Glomerular visceral epithelial cell (primary cell): ENCODE results near the gene WDPCP.
"Not testable (repeated sequence)": the region's sequence is repeated elsewhere in the genome, so short reads cannot be mapped to it uniquely, and the experiment has no call there.

Source experiments
- DNase-seq: peaks from one replicate; pipeline ENCODE4 v3.0.0-alpha.2; 2016; ENCODE audit errors: extremely low spot score

WDPCP gene

DNA sequence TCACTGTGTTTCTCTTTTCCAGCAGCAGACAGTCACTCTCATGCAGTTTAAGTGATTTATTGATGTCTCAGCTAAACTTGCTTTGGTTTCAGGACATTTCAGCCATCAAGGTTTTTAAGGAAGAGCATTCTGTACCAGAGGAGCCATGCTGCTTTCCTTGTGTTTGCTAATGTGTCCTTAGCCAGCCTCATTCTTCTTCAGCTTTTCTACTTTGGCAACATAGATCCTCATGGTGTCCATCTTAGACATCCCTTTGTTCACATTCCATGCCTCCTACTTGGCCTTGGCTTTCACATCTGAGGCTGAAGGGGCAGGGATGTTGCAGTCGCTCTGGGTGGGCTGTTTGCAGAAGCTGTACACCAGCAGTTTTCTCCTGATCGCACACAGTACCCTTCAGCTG lies 469.5 kb downstream of the WDPCP start:
- no peak for DNase-seq

DNA sequence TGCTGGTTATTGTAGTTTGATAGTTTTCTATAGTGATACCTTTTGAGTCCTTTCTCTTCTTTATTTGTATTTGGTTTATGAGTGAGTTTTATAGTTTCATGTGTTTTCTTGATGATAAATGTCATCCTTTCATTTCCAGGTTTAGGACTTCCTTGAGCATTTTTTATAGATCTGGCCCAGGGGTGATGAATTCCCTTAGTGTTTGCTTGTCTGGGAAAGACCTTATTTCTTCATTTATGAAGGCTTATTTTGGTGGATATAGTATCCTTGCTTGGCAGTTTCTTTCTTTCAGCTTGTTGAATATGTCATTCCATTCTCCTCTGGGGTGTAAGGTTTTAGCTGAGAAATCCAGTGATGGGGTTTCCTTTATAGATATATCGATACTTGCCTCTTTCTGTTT lies 483.8 kb downstream of the WDPCP start:
- DNase-seq: no peak

DNA sequence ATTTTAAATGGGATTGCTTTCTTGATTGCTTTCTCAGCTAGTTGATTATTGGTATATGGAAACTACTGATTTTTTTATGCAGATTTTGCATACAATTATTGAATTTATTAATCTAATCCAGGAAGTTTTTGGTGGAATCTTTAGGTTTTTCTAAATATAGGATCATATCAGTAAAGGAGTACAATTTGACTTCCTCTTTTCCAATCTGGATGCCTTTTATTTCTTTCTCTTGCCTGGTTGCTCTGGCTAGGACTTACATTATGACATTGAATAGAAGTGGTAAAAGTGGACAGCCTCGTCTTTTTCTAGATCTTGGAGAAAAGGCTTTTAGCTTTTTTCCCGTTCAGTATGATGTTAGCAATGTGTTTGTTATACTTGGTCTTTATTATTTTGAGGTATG lies 486.3 kb downstream of the WDPCP start:
- no peak for DNase-seq

DNA sequence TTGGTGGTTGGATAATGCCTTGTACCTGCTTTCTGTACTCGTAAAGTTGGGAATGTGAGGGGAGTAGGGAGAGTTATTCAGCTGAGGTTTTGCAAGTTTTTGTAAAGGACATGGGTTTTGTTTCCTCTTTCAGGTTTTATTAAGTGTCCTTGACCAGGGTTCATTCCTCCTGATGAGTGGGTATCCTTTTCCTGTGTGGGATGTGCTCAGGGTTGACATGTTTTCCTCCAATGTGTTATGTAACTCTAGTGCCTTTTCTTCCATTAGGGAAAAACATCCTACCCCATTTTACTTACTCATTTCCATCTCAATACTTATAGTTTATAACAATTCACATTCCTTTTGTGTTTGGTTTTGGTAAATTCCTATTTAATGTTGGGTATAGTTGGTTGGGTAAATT lies 489.2 kb downstream of the WDPCP start:
- no peak for DNase-seq

DNA sequence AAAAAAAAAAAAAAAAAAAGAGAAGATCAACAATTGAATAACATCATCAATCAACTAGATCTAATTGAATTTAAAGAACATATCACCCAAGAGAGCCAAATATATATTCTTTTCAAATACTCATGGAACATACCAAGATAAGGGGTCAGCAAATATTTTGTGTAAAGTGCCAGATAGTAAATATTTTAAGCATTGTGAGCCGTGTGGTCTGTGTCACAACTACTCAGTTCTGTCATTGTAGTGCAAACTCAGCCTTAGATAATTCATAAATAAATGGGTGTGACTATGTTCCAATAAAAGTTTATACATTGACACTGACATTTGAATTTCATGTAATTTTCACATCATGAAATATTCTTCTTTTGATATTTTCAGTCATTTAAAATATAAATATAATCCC lies 491.8 kb downstream of the WDPCP start:
- DNase-seq: no peak

DNA sequence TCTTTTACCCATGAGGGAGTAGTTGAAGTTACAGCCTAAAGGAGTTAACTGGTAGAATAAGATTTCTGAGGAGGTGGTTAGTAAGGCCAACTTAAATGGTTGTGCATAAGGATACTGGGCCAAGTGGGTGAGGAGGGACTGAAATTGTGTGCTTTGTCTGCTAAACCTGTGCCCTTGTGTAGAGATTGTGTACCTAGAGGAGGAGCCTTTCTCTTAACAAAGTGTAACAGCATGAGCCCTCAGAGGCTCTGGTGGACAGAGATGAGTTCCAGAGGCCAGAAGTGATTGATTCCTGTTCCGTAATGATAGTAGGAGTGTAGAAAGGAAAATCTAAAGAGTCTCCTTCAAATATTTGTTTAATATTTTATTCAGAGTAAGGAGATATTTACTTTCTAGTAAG lies 494.8 kb downstream of the WDPCP start:
- DNase-seq: no peak

DNA sequence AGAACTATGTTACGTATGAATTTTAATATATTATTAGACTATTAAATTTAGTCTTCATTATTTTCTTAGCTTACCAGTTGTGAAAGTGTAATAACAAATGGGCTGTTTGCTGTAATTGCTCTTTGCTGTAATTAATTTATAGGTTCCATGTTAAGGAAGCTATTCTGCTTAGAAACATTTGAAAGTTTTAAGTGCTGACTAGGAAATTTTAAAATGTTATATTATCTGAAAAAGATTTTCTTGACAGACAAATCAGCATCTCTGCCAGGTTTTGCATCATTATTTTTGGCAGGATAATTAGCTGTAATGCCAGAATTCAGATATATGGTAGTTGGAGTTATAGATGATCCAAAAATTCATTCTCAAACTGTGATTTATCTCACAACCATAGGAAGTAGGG lies 495.4 kb downstream of the WDPCP start:
- no peak for DNase-seq

DNA sequence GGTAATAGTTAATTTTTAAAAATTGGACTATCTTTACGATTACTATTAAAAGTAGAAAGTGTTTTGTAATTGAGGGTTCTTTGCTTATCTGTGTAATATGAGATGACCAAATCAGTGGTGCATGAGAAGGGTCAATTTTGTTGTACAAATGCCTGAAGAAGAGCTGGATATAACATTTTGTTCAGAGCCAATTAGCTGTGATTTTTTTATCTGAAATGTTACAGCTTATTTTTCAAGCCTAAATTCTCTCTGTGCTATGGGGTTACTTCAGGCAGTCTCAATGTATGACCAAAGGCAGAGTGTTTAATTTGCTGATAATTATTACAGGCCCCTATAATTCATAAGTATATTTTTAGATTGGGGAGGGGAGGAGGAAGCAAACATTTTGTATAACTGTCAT lies 495.9 kb downstream of the WDPCP start:
- no peak for DNase-seq

DNA sequence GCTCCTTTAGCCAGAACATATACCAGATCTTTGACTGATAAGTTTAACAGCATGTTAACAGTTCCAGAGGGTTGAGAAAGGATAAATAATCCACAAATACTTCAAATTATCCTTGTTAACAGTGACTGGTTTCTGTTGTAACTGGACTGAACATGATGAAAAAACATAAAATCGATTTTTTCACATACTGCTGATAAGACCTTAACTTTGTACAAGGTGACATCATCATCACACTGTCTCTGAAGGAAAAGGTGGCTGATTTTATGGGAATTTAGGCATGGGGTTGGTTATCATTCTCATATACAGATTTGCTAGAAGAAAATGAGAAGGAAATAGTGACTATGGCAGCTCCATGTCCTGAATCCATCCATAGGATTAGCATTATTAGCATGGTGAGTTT lies 501.6 kb downstream of the WDPCP start:
- no peak for DNase-seq

DNA sequence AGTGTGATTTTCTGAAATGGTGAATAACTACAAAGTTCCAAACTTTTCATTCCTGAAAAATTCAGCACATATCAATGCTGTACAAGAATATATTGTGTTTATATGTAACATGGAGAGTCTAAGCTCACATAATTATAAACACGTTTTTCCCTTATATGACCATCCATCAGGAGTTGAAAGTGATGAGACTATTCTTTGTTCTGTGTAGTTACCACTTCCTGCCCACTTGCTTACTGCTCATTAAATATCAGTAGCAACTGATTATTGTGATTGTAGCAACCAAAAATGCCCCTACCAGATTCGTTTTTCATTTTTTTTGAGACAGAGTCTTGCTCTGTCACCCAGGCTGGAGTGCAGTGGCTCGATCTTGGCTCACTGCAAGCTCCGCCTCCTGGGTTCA lies 506.9 kb downstream of the WDPCP start:
- DNase-seq: no peak

DNA sequence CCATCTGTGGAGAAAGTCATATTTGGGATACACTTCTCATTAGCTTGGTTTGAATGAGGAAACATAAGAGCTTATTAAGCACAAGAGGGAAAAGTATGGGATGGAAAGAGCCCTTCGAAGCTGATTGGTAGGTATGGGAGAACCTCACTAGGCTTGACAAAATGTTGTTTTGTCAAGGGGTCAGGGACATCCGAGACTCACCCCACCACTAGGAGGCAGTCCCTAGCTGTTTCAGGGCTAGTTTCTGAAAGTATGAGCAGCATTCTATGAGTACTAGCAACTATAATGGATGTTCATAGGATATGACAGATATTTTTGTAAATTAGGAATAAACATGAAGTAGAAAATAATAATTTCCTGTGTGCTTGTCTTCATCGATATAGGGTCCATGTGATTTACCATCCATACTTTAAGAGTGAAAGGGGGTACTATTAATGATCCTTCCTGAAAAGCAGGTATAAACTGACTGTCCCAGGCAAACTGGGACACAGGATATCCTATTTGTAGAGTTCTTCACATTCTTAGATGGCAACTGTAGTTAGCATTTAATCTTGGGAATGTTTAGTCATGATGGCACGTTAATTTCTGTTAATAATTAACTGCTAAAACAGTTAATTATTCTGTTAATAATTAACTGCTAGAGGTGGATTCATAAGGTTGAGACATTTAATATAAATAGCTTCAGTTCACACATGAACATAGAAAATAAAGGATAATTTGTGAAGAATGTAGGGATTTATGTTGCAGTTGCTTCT lies 509.2 kb downstream of the WDPCP start:
- peak; percentile 14 for DNase-seq

DNA sequence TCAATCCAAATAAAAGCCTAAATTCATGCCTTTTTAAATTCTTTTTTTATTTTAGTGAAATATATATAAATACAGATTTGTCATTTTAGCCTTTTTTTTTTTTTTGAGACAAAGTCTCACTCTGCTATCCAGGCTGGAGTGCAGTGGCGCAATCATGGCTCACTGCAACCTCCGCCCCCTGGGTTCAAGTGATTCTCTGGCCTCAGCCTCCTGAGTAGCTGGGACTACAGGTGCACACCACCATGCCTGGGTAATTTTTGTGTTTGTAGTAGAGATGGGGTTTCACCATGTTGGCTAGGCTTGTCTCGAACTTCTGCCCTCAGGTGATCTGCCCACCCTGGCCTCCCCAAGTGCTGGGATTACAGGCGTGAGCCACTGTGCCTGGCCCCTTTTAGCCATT lies 513.9 kb downstream of the WDPCP start:
- not testable (repeated sequence) for DNase-seq

DNA sequence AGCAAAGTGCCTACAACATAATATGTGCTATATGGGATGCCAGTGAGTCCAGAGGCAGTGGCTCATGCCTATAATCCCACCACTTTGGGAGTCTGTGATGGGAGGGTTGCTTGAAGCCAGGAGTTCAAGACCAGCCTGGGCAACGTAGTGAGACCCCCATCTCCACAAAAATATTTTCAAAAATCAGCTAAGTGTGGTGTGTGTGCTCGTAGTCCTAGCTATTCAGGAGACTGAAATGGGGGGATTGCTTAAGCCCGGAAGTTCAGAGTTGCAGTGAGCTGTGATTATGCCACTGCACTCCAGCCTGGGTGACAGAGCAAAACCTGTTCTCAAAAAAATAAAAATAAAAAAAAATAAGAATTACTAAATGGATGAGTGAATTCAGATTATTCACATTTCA lies 514.3 kb downstream of the WDPCP start:
- no peak for DNase-seq

DNA sequence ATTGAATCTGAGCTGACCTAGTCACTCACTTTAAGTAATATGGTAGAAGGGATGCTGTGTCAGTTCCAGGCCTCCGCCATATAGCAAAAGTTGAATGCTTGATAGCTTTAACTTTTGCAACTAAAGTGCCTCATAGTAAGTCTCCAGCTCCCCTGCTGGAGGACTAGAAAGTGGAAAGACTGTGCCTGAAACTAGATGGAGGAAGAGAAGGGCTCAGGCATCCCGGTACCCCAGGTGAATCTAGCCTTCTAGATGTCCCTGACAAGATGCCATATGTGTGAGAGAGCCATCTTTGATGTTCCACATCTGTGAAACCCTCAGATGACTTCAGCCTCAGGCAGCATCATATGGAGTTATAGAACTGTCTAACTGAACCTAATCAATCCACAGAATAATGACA lies 516.6 kb downstream of the WDPCP start:
- no peak for DNase-seq
